Stimulated activated CD4-positive, alpha-beta T cell treated with anti-CD3 and anti-CD28 coated beads, Interleukin-15, amount 100 ng/mL, for 24 hours (primary cell): ENCODE data around the gene MBLAC1.

Experiments used
- DNase-seq: peaks from one replicate; pipeline ENCODE4 v3.0.0-alpha.2; 2020

MBLAC1 gene

GRCh38 chr7:100173806-100174495 lies 47.2 kb downstream of the MBLAC1 start:
- no peak for DNase-seq

- no peak for DNase-seq
These were observed 47.8 kb downstream of the MBLAC1 start for GRCh38 chr7:100174582-100174981.

GRCh38 chr7:100175296-100175935 lies 48.6 kb downstream of the MBLAC1 start:
- DNase-seq = no peak

GRCh38 chr7:100176096-100177044 lies 49.6 kb downstream of the MBLAC1 start:
- DNase-seq = no peak

- DNase-seq = peak; percentile 98
These were observed 50.6 kb downstream of the MBLAC1 start, which contains the start of the genes GPC2 and STAG3 for GRCh38 chr7:100177045-100178001. GPC2 (minus strand) TSS chr7:100177381; CDS start chr7:100177199, 182 bp downstream. STAG3 (plus strand) TSS chr7:100177918; CDS start chr7:100180557, 2,639 bp downstream.
